GM19240 (cell line): ENCODE results near the gene ERGIC1.
"Not testable (repeated sequence)": the region's sequence is repeated elsewhere in the genome, so short reads cannot be mapped to it uniquely, and the experiment has no call there.

Experiments
- DNase-seq: peaks from one replicate; pipeline ENCODE4 v3.0.0; 2011; ENCODE audit warnings: low spot score; ENCODE audit not compliant: insufficient read length

The ERGIC1 gene

GRCh38 chr5:172833686-172834414 lies at the start of gene ERGIC1:
Gene ERGIC1 (plus strand): TSS chr5:172834251. CDS start chr5:172834414, 163 bp downstream.
- peak; percentile 69 for DNase-seq

- no peak for DNase-seq
These were observed 48.5 kb upstream of the ERGIC1 start for GRCh38 chr5:172785429-172786088.

DNA sequence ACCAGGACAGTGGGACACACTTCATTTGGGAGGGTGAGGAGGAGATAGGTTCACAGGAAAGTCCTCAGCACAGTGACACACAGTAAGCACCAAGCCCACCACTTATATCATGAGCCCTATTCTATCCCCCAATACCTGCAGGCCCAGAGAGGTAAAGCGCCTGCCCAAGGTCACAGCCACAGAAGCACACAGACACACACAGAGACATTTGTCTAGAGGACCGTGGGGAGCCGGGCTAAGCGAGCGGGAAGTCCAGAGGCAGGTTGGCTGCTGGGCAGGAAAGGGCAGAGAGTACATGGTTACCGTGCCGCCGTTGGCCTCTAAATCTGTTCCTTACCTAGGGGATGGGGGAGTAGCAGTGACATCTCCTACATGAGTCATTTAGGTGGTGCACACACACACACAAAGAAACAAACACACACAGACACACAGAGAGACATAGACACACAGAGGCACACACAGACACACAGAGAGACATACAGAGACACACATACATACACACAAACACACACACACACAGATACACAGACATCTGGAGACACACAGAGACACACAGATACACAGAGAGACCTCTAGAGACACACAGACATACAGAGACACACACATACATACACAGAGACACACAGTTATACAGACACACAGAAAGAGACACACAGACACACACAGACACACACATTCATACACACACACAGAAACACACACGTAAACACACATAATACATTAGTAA lies 47.2 kb upstream of the ERGIC1 start:
- DNase-seq: no peak

DNA sequence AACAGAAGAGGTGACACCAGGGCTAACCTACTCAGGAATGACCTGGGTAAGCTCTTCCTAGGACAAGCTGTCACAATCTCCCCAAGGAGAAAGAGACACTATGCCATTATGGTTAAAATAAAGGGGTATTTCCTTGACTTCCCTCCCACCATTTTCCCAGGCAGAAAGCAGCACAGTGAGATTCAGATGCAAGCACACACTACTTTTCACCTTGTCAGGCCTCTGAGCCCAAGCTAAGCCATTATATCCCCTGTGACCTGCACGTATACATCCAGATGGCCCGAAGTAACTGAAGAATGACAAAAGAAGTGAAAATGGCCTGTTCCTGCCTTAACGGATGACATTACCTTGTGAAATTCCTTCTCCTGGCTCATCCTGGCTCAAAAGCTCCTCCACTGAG lies 46.5 kb upstream of the ERGIC1 start:
- DNase-seq: not testable (repeated sequence)

- DNase-seq: no peak
These were observed 45.0 kb upstream of the ERGIC1 start for GRCh38 chr5:172788771-172789686.

DNA sequence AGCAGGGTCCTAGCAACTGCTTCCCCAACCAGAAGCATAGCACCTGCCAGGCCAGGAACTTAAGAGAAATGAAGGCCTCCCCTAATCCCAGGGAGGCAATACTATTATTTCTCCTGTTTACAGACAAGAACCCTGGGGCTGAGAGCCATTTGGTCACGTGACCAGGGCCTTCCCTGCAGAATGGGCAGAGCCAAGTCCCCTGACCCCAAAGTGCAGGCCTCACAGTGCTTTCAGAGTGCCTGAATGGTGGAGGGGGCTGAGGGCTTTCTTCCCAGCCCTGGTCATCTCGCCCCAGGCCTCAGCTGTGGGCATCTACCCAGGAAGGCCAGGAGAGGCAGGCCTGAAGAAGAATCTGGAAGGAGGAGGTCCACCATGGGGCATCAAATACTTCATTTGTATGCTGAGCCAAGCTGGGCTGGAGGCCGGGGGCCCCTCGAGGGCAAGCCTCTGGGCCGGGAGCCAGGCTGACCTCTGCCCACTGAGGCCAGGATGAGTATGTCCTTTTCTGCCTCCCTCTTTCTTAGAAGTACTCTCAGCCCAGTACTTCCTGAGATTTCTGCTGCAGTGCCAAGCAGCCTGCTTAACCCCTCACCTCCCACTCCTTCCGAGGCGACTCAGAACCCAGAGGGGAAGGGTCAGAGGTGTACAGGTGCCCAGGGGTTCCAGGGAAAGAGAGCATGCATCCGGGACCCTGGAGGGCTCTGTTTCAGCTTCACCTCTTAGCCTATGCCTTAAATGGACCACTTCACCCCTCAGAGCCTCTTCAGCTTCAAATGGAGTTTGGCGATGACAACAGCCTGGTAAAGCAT lies 44.2 kb upstream of the ERGIC1 start:
- DNase-seq: no peak

DNA sequence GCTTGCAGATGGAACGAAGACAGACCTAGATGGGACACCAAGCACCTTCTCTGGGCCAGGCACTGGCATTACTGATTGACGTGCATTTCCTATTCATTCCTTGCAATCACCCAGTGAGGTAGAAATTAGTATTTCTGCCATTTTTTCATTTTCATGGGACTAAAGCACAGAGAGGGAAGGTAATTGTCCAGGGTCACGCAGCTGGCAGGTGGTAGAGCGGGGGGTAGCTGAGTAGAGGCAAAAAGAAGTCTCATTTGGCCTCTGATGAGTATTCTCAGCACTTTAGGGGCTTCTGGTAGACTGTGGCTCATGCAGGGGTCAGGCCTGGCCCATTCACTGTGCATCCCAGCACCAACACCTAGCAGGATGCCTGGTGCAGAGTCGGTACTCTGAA lies 43.6 kb upstream of the ERGIC1 start:
- no peak for DNase-seq

DNA sequence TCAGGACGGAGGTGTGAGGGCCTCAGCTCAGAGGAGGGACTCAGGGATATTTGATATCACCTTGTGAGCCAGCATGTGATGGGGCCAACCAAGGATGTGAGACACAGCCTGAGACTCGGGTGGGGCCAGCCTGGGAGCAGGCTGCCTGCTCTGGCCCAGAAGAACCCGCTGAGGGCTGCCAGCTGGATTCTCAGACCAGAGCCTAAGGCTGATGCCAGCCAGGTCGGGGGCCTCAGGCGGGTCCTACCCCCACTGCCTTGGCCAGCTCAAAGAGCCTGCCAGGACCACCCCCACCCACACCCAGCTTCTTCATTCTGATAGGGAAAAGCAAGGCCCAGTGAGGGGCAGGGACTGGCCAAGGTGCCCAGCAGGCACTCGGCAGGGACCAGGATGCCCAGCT lies 42.8 kb upstream of the ERGIC1 start:
- no peak for DNase-seq

GRCh38 chr5:172791726-172792445 lies 42.2 kb upstream of the ERGIC1 start:
- DNase-seq: no peak

- no peak for DNase-seq
These were observed 41.1 kb upstream of the ERGIC1 start for GRCh38 chr5:172792701-172793570.

DNA sequence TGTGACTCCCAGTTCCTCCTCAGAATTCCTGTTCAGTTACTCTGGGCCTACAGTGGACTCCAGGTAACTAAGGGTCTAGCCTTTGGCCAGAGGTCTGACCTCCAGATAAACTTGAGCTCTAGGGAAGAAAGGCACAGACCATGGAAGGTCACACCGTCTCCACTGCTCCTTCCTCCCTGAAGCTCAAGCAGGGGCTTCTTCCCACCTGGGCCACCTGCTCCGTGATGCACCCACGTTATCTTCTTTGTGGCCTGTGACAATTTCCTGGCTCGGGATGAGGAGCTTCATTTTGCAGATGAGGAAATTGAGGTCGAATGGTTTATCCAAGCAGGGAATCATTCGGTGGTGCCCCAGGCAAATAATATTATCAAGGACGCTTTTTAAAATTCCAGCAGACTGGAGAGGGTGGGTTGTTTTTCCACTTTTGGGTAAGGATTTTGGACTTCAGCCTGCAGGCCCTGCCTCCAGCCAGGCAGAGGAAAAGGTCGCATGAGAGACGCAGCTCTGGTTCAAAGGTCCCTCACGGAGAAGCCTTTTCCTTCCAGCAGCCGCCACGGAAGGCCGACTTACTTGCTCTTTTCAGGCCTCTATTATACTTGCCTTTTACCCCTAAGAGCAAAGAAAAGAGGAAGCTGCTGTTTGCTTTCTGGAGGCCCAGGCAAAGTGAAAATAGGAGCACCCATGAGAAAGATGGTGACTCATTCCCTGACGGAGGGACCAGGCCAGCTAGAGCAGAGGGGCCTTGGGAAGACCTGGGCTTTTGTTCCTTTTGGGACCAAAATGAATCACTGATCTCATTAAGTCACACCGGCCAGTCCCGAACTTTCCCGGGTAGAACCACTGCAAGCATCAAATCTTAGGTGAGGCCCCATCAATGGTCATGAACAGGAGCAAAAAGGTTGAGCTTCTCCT lies 40.2 kb upstream of the ERGIC1 start:
- DNase-seq: no peak

GRCh38 chr5:172795318-172795977 lies 38.6 kb upstream of the ERGIC1 start:
- no peak for DNase-seq

- DNase-seq: no peak
These were observed 37.7 kb upstream of the ERGIC1 start for GRCh38 chr5:172796306-172796705.

- DNase-seq: no peak
These were observed 36.3 kb upstream of the ERGIC1 start for GRCh38 chr5:172797771-172798191.

- DNase-seq: no peak
These were observed 35.4 kb upstream of the ERGIC1 start for GRCh38 chr5:172798422-172799215.

DNA sequence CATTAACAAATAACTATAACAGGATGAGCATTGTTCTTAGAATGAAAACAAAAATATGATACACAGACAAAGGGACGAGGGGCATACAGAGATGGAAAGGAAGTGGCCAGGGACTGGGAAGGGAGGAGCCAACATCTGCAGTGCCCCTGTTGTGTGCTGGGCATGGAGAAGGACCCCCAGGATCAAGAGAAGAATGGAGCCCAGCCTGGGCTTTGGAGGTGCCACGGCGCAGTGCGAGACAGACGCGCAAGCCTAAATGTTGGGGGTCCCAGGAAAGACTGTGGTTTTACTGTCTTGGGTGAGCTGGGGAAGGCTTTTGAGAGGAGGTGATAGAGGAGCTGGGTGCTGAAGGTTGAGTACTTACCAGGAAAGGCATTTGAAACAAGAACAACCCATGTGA lies 34.6 kb upstream of the ERGIC1 start:
- DNase-seq: no peak
